GM18909 (cell line): ENCODE measurements around the gene PRB3.

ENCODE experiments used
- ATAC-seq: cut with Tn5 transposase; IDR thresholded peaks from one replicate; pipeline ENCODE4 v1.9.1; 2021; ENCODE audit warnings: mild to moderate bottlenecking; ENCODE audit not compliant: unreplicated experiment, poor library complexity

Gene PRB3

DNA sequence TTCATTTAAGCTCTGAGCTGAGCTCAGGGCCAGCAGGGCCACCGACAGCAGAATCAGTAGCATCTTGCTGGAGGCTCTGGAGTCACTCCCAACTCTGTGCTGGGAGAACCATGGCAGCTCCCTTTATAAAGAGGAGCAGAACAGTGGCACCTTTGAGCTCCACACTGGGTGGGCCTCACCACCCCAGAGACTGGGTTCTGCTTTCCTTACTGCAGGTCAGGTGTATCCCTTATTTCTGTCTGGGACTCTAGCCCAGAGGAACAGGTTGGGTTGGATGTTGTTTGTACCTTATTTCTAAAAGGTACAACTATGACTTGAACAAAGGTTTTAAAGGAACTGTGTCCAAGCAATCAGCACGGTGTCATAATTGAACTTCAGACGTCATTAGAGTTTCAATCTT, at the start of gene PRB3:
TSS of gene PRB3 (minus strand) at position 101 of the 400 bp plus-strand sequence. CDS start at position 63, 38 bp downstream.
- no peak for ATAC-seq

DNA sequence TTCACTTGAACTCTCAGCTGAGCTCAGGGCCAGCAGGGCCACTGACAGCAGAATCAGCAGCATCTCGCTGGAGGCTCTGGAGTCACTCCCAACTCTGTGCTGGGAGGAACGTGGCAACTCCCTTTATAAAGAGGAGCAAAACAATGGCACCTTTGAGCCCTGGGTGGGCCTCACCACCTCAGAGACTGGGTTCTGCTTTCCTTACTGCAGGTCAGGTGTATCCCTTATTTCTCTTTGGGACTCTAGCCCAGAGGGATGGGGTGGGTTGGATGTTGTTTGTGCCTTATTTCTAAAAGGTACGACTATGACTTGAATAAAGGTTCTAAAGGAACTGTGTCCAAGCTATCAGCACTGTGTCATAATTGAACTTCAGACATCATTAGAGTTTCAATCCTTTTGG, 40.8 kb upstream of the PRB3 start, which contains the start of gene PRB4:
TSS of gene PRB4 (minus strand) at position 101 of the 400 bp plus-strand sequence. CDS start at position 63, 38 bp downstream.
- no peak for ATAC-seq

DNA sequence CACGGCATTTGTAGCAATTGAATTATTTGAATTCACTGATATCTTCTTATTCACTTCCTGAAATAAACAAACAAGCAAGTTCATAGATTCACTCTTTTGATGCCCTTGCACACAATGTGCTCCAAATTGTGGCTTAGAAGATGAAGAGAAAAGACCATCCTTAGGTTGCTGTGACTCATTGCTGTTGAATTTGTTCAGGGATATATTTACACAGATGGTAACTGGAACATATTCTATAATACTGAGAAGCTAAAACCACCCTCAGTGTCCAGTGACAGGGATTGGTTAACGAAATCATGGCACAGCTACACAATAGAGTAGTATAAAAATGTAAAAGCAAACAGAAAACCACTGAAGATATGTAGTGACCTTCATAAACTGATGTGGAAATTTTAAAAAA, 37.6 kb upstream of the PRB3 start:
- ATAC-seq = no peak

DNA sequence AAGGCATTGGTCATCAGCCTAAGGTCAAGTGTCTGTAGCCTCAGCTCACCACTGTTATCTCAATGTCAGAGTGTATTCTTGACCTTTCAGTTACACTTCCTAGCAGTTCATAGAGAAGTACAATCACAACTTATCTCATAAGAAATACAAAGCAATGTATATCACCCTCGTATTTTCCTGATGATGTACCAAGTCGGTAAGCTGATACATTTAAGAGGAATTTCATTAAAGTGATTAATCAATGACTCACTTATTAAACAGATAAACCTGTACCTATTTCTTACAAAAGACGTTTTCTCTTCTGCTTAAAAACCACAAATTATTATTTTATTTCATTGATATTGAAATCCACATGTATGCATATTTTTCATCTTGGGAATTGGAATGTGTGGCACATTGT, 3.9 kb upstream of the PRB3 start:
- no peak for ATAC-seq

DNA sequence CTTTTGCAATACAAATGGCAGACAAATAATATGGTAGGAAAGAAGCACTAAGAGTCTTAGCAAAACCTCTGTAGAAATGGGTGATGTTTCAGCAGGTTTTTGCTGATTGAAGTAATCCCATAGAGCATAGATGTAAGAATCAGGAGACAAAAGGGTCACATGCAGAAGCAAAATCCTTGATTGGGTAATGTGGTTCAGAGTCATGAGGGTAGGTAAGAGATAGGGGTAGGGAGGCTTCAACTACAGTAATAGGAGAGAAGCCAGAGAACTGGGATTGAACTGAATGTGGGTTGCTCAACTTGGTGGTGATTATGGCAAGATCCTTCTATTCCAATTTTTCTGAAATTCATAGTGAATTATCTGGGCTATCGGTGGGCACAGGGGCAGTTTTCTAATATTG, 5.0 kb downstream of the PRB3 start:
- no peak for ATAC-seq

DNA sequence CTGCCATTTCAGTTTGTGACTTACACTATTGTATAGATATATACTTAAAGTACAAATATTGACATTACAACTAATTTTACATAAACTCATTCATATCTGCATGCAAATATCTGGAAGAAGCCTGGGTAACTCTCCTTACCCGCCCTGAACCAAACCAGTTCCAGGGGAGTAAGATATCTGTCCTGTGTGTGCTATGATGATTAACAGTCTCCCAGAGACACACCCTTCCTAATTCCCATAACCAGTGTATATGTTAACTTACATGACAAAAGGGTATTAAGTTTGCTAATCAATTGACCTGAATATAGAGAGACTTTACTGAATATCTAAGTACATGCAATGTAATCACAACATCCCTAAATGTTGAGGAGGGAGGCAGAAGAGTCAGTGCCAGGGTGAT, 23.0 kb downstream of the PRB3 start:
- ATAC-seq = no peak

DNA sequence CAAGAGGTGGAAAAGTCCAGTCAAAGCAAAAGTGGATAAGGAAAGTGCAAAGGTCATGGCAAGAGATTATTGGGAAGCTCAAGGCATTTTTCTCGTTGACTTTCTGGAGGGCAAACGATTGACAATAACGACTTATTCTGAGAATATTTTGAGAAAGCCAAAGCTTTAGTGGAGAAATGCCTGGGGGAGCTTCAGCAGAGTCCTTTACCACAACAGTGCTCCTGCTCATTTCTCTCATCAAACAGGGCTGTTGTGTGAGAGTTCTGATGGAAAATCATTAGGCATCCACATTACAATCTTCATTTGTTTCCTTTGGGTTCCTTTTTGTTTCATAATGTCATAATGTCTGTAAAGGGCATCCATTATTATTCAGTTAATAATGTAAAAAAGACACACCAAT, 26.9 kb downstream of the PRB3 start:
- no peak for ATAC-seq

DNA sequence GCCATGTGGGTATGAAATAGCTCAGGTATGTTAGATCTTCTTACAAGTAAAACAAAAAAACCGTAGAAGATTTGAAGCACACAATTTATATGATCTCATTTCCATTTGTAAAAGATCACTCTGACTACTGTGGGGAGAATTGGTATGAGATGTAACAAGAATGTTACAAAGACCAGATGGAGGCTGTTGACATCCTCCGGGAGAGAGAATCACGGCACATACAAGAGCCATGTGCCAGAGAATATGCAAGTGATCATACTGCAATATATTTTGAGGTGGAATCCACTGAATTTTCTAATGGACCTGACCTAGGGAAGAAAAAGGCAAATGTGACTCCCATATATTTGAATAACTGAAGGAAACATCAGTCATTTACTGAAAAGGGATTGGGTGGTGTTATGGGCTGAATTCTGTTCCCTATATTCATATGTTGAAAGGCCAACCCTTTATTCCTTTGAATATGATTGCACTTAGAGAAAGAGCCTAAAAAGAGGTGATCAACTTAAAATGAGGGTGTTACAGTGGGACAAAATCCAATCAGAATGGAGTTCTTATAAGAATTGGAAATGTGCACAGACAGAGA, 29.1 kb downstream of the PRB3 start:
- ATAC-seq = no peak

DNA sequence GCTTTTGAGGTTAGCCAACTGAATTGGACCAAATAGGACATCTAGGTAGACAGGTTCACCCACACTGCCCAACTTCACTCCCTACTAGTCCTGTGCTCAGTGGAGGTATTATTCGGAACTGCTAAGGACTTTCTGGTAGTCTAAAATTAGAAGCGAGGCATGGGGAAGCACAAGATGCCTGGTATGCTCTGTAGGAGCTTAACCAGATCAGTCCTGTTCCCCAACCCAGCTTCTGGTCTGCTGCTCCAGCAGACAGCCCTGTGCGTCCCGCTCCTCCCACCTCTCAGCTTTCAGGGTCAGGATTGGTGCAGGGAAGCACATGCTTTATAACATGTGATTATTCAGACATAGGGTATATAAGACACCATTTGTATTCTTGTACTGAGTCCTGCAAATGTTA, 31.2 kb downstream of the PRB3 start:
- no peak for ATAC-seq

DNA sequence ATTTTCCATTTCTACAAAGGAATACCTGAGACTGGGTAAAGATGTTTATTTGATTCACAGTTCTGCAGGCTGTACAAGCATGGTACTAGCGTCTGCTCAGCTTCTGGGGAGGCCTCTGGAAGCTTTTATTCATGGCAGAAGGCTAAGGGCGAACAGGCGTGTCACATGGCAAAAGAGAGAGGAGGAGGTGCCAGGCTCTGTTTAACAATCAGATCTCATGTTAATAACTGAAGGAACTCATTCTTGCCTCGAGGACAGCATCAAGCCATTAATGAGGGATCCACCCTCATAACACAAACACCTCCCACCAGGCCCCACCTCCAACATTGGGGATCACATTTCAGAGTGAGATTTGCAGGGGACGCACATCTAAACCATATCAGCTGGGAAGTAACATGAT, 36.0 kb downstream of the PRB3 start:
- ATAC-seq = no peak

DNA sequence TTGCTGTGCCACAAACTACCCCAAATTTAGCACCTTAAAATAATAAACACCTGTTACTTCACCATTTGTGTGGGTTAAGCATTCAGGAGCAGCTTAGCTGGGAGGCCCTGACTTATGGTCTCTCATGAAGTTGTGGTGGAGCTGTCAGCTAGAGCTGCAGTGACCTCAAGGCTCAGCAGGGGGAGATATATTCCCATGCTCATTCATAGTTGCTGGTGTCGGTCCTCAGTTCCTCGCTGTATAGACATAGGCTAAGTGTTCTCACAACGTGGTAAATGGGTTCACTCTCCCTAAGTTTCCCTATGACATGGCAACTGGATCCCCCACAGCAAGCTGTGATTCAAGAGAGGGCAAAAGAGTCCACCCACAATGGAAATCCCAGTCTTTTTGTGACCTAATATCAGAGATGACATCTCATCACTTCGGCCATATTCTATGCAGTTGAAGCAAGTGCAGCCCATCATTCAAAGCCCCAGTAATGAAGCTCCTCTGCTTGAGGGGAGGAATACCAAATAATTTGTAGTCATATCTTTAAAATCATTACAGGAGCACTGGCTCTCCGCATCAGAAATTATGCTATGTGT, 41.1 kb downstream of the PRB3 start:
- ATAC-seq = no peak

DNA sequence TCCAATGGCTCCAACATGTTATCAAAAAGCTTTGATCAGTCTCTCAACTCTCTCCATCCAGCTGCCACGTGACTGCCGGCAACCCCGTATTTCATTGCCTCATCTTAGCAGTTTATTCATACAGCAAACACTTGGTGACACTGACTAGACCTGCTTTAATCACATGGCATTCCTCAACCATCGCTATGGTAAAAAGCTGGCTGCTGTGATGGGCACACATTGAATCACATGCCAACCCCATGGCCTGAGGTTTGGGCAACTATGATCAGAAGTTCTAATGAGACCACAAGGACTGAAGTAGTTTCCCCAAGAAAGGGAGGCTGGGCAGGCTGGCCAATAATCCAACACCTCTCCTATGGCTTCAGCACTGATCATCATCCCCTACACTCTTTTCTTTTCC, 42.1 kb downstream of the PRB3 start:
- ATAC-seq = no peak
